GM10266 (cell line): ENCODE measurements around the gene VWA8.

Experiments used
- DNase-seq: peaks from one replicate; pipeline ENCODE4 v3.0.0; 2012; ENCODE audit errors: extremely low spot score
- TF ChIP-seq, protein P1 (sequence below): IDR thresholded peaks from 2 replicates; pipeline ENCODE4 v1.5.1; 2012; ENCODE audit warnings: mild to moderate bottlenecking, low read depth; ENCODE audit not compliant: control insufficient read depth, insufficient read depth; ENCODE audit errors: missing control alignments

VWA8 gene

GRCh38 chr13:41960637-41961465 lies at the start of gene VWA8:
Gene VWA8 (minus strand): TSS chr13:41961109. CDS start chr13:41961015, 94 bp downstream.
- DNase-seq, result peak; percentile 87
- TF ChIP-seq, protein P1, sequence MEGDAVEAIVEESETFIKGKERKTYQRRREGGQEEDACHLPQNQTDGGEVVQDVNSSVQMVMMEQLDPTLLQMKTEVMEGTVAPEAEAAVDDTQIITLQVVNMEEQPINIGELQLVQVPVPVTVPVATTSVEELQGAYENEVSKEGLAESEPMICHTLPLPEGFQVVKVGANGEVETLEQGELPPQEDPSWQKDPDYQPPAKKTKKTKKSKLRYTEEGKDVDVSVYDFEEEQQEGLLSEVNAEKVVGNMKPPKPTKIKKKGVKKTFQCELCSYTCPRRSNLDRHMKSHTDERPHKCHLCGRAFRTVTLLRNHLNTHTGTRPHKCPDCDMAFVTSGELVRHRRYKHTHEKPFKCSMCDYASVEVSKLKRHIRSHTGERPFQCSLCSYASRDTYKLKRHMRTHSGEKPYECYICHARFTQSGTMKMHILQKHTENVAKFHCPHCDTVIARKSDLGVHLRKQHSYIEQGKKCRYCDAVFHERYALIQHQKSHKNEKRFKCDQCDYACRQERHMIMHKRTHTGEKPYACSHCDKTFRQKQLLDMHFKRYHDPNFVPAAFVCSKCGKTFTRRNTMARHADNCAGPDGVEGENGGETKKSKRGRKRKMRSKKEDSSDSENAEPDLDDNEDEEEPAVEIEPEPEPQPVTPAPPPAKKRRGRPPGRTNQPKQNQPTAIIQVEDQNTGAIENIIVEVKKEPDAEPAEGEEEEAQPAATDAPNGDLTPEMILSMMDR, result no peak

DNA sequence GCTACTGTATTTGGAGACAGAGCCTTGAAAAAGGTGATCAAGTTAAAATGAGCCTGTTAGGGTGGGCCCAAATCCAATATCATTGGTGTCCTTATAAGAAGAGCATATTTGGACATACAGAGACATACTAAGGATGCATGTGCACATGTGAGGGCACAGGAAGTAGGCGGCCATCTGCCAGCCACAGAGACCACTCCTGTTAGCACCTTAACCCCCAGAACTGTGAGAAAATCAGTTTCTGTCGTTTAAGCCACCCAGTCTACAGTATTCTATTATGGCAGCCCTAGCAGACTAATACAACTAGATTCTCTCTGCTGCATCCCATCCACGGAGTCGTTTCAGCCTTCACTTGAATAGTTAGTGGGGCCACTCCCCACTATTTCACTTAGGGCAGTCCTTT lies 48.1 kb upstream of the VWA8 start:
- no peak for DNase-seq
- TF ChIP-seq, protein P1, result no peak

GRCh38 chr13:42007844-42008243 lies 46.9 kb upstream of the VWA8 start:
- TF ChIP-seq, protein P1, result no peak

GRCh38 chr13:42002066-42002465 lies 41.2 kb upstream of the VWA8 start:
- TF ChIP-seq, protein P1, result no peak
- DNase-seq, result no peak

More at GRCh38 chr13:42007844-42008243, 46.9 kb upstream of the VWA8 start:
- DNase-seq, result no peak

DNA sequence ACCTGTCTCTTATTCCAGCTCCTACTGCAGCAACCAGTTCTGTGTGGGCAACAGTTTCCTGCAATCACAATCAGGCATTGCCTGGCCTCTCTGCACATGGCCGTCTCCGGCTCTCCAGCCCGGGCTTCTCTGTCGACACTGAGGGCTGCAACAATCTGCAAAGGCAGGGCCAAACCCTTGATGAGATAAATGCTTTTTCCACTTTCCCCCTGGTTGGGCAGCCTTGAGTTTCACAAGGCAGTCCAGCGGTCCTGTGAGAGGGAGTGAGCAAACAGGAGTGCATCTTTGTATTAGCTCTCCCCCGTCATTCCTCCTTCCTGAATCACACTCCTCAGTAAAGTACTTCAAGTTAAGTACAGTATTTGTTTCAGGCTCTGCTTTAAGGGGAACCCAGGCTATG lies 40.7 kb upstream of the VWA8 start:
- TF ChIP-seq, protein P1, result no peak
- no peak for DNase-seq

- DNase-seq, result no peak
Measured at GRCh38 chr13:42000846-42001245, 39.9 kb upstream of the VWA8 start.

DNA sequence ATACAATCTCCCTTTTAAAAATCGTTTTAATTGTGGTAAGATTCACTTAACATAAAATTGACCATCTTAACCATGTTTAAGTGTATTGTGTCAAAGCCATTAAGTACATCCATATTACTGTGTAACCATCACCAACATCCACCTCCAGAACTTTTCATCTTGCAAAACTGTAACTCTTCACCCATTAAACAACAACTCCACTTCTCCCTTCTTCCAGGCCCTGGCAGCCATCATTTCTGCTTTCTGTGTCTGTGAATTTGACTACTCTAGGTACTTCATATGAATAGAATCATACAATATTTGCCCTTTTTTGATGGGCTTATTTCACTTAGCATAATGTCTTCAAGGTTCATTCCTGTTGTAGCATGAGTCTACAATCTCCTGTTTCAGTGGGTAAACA lies 36.5 kb upstream of the VWA8 start:
- no peak for DNase-seq
- TF ChIP-seq, protein P1, result no peak

More at GRCh38 chr13:42000846-42001245, 39.9 kb upstream of the VWA8 start:
- TF ChIP-seq, protein P1, result no peak
